Breast epithelium (tissue), 3 donors: Measurements from ENCODE around the gene HOXB2.

Experiments used
- POLR2AphosphoS5 ChIP-seq, 3 donors: sonication (generic); formaldehyde crosslinking; IDR thresholded peaks; one replicate each; pipeline ENCODE4 v1.6.1; 2017; ENCODE audit warnings: antibody characterized with exemption in 3 of 3
- TF ChIP-seq, protein P1 (sequence below), 3 donors: fragments of 450-650 bp; IDR thresholded peaks; one replicate each; pipeline ENCODE4 v1.5.1; 2016 to 2017; ENCODE audit warnings: antibody characterized with exemption in 3 of 3, mild to moderate bottlenecking in 3 of 3, moderate library complexity in 3 of 3

DNA sequence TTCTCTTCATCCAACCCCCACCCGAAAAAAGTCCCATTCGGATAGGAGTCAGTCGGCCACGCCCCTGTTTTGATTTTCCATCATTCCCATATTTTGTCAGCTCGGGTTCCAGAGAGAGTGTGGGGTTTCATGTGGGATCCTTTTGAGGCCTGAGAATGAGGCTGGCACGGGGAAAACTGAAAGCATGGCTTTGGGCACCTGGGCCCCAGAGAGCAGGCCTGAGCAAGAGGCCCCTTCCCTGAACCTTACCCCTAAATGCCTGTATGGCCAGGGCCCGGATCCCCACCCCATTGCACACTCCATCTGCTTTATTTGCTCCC lies 37.8 kb upstream of the HOXB2 start:
- TF ChIP-seq, protein P1, sequence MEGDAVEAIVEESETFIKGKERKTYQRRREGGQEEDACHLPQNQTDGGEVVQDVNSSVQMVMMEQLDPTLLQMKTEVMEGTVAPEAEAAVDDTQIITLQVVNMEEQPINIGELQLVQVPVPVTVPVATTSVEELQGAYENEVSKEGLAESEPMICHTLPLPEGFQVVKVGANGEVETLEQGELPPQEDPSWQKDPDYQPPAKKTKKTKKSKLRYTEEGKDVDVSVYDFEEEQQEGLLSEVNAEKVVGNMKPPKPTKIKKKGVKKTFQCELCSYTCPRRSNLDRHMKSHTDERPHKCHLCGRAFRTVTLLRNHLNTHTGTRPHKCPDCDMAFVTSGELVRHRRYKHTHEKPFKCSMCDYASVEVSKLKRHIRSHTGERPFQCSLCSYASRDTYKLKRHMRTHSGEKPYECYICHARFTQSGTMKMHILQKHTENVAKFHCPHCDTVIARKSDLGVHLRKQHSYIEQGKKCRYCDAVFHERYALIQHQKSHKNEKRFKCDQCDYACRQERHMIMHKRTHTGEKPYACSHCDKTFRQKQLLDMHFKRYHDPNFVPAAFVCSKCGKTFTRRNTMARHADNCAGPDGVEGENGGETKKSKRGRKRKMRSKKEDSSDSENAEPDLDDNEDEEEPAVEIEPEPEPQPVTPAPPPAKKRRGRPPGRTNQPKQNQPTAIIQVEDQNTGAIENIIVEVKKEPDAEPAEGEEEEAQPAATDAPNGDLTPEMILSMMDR (IDR thresholded peaks at IDR 0.05) = no peak
- TF ChIP-seq POLR2AphosphoS5 (IDR thresholded peaks at IDR 0.05) = no peak
